Osteocyte (in vitro differentiated cells): ENCODE data around the gene GALR2. TPM values are rescaled to one million over a fixed set of nuclear protein-coding genes. Genes with fewer than 3 reads are reported as not detected.

Experiments
- DNase-seq: peaks from one replicate; pipeline ENCODE4 v3.0.0; 2021; ENCODE audit warnings: mixed read lengths; ENCODE audit not compliant: unreplicated experiment; ENCODE audit errors: extremely low spot score
- H3K27ac Mint-ChIP-seq: one replicate; pipeline ENCODE4 v1.8.0; 2021; ENCODE audit warnings: mild to moderate bottlenecking, mixed read lengths; ENCODE audit not compliant: unreplicated experiment
- H3K27me3 Mint-ChIP-seq: one replicate; pipeline ENCODE4 v1.8.0; 2021; ENCODE audit warnings: mixed read lengths; ENCODE audit not compliant: unreplicated experiment
- H3K36me3 Mint-ChIP-seq: one replicate; pipeline ENCODE4 v1.8.0; 2021; ENCODE audit warnings: mixed read lengths; ENCODE audit not compliant: unreplicated experiment
- H3K4me1 Mint-ChIP-seq: one replicate; pipeline ENCODE4 v1.8.0; 2021; ENCODE audit warnings: mixed read lengths; ENCODE audit not compliant: unreplicated experiment
- H3K4me3 Mint-ChIP-seq: one replicate; pipeline ENCODE4 v1.8.0; 2021; ENCODE audit warnings: mild to moderate bottlenecking, moderate library complexity, mixed read lengths; ENCODE audit not compliant: unreplicated experiment
- H3K9me3 Mint-ChIP-seq: one replicate; pipeline ENCODE4 v1.8.0; 2021; ENCODE audit warnings: mixed read lengths; ENCODE audit not compliant: unreplicated experiment
- microRNA-seq: library from miRNA; unstranded; fragments of <30 nt; microRNA quantifications from one replicate; pipeline ENCODE4 v1.1.0, GENCODE V29; 2020; ENCODE audit not compliant: unreplicated experiment
- total RNA-seq: library from RNA; stranded (reverse); gene quantifications from 2 replicates; pipeline ENCODE4 v1.2.1, GENCODE V29; 2021
- TF ChIP-seq, protein P1 (sequence below): fragments of 200-600 bp; sonication (generic); IDR thresholded peaks from 2 replicates; pipeline ENCODE4 v1.5.0; 2021; ENCODE audit warnings: antibody characterized with exemption, mild to moderate bottlenecking, moderate library complexity

The GALR2 gene
- total RNA-seq, 1 donor from 2014 or later, result not detected

DNA sequence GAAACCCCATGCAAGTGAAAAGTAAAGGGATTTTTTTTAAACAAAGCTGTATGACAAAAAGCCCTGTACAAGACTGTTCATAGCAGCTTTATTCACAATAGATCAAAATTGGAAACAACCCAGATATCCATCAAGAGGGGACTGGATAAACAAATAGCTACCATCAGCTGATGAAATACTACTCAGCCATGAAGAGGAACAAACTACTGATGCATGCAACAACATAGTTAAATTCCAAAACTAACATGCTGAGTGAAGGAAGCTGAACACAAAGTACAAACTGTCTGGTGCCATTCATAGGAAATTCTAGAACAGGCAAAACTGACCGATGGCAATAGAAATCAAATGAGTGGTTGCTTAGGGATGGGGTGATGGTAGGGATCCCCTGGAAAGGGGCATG lies 51.3 kb downstream of the GALR2 start:
- TF ChIP-seq, protein P1, sequence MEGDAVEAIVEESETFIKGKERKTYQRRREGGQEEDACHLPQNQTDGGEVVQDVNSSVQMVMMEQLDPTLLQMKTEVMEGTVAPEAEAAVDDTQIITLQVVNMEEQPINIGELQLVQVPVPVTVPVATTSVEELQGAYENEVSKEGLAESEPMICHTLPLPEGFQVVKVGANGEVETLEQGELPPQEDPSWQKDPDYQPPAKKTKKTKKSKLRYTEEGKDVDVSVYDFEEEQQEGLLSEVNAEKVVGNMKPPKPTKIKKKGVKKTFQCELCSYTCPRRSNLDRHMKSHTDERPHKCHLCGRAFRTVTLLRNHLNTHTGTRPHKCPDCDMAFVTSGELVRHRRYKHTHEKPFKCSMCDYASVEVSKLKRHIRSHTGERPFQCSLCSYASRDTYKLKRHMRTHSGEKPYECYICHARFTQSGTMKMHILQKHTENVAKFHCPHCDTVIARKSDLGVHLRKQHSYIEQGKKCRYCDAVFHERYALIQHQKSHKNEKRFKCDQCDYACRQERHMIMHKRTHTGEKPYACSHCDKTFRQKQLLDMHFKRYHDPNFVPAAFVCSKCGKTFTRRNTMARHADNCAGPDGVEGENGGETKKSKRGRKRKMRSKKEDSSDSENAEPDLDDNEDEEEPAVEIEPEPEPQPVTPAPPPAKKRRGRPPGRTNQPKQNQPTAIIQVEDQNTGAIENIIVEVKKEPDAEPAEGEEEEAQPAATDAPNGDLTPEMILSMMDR, result no peak
- Mint-ChIP-seq H3K27ac (no peak overlapping the region), H3K27me3 (peaks cover 24% of the 10 kb centered on the region), H3K9me3 (no peaks in the 10 kb centered on the region), H3K4me3 (no peak overlapping the region), H3K4me1 (no peaks in the 10 kb centered on the region), H3K36me3 (no peaks in the 10 kb centered on the region)
- DNase-seq, result no peak

Small RNAs within 50 kb of the gene (microRNA-seq; reads per million reads assigned to microRNA genes)
- gene MIR6868, result 3.8 reads per million

Other genes with a start within 250 kb of the GALR2 start
- gene UNC13D, start 230.4 kb upstream of the GALR2 start, total RNA-seq, result 3.3 and 3.6 TPM in 2 replicates
- 83.1 and 88.2 TPM in 2 replicates for gene WBP2, start 219.4 kb upstream of the GALR2 start, total RNA-seq
- gene TRIM47, start 196.2 kb upstream of the GALR2 start, total RNA-seq, result 33.3 and 40.2 TPM in 2 replicates
- 26.3 and 26.9 TPM in 2 replicates for gene TRIM65, start 177.8 kb upstream of the GALR2 start, total RNA-seq
- 71.1 and 73.6 TPM in 2 replicates for gene MRPL38, start 169.9 kb upstream of the GALR2 start, total RNA-seq
- gene FBF1, start 133.7 kb upstream of the GALR2 start, total RNA-seq, result 14.5 and 14.8 TPM in 2 replicates
- gene ACOX1, start 95.6 kb upstream of the GALR2 start, total RNA-seq, result 48.0 and 53.4 TPM in 2 replicates
- gene TEN1, start 95.5 kb upstream of the GALR2 start, total RNA-seq, result 23.7 and 25.2 TPM in 2 replicates
- gene CDK3, start 73.9 kb upstream of the GALR2 start, total RNA-seq, result 8.3 and 9.6 TPM in 2 replicates
- not detected in 2 replicates for gene EVPL, start 47.5 kb upstream of the GALR2 start, total RNA-seq
- gene SRP68, start 2.3 kb upstream of the GALR2 start, total RNA-seq, result 73.7 and 74.7 TPM in 2 replicates
- not detected in 2 replicates for gene ZACN, start 4.4 kb downstream of the GALR2 start, total RNA-seq
- 158 and 164 TPM in 2 replicates for gene EXOC7, start 29.0 kb downstream of the GALR2 start, total RNA-seq
- 0.13 TPM in 2 replicates for gene FOXJ1, start 66.5 kb downstream of the GALR2 start, total RNA-seq
- gene RNF157, start 165.7 kb downstream of the GALR2 start, total RNA-seq, result 0.73 and 0.99 TPM in 2 replicates
- 30.1 and 32.2 TPM in 2 replicates for gene UBALD2, start 190.6 kb downstream of the GALR2 start, total RNA-seq
- 6.3 and 7.3 TPM in 2 replicates for gene QRICH2, start 233.5 kb downstream of the GALR2 start, total RNA-seq